Measurements from ENCODE around the gene PARD6B. TPM values are rescaled to one million over a fixed set of nuclear protein-coding genes. Genes with fewer than 3 reads are reported as not detected.
A peak's percentile ranks its signal among the peaks of the same experiment; 100 is the strongest.
"Not testable (repeated sequence)": the region's sequence is repeated elsewhere in the genome, so short reads cannot be mapped to it uniquely, and the experiment has no call there.

The PARD6B gene
- total and polyA plus RNA-seq, 4 donors: 0.92 to 2.6 (median 1.6) TPM

DNA sequence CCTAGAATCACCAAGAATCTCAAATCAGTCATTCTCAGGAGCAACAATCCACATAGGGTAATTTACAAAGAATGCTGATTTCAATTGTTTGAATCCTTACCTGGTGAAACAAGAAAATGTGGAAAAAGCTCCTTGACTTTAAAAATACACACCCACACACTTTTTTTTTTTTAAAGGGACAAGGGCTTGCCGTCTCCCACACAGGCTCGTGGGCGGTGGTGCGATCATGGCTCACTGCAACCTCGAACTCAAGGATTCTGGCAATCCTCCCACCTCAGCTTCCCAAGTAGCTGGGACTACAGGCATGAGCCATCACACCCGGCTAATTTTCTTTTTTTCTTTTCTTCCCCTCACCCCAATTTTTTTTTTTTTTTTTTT lies 30.7 kb downstream of the PARD6B start:
- Histone ChIP-seq H3K4me1 (ENCODE audit: control insufficient read depth in 1 of 2, insufficient read depth in 2 of 2, low read length in 2 of 2) (peaks cover 0 to 2% of the 10 kb centered on the region in 2 donors), H3K27ac (ENCODE audit: low read depth in 1 of 2, low read length in 2 of 2) (no peak overlapping the region), H3K36me3 (ENCODE audit: control insufficient read depth in 1 of 2, insufficient read depth in 2 of 2, low read length in 1 of 2) (no peaks in the 10 kb centered on the region), H3K27me3 (ENCODE audit: control insufficient read depth in 1 of 2, insufficient read depth in 2 of 2, low read length in 1 of 2) (no peaks in the 10 kb centered on the region), H3K4me3 (ENCODE audit: low read length in 2 of 2) (no peak overlapping the region), H3K9me3 (ENCODE audit: control insufficient read depth, low read length) (no peaks in the 10 kb centered on the region)
- WGBS, 2 donors: 58 to 60% methylated on average over 6 of the region's 6 CpGs
- DNase-seq: no peak
- ATAC-seq (ENCODE audit: low FRiP score): no peak
- intact Hi-C loops (cut with DNase I): no loop called here

DNA sequence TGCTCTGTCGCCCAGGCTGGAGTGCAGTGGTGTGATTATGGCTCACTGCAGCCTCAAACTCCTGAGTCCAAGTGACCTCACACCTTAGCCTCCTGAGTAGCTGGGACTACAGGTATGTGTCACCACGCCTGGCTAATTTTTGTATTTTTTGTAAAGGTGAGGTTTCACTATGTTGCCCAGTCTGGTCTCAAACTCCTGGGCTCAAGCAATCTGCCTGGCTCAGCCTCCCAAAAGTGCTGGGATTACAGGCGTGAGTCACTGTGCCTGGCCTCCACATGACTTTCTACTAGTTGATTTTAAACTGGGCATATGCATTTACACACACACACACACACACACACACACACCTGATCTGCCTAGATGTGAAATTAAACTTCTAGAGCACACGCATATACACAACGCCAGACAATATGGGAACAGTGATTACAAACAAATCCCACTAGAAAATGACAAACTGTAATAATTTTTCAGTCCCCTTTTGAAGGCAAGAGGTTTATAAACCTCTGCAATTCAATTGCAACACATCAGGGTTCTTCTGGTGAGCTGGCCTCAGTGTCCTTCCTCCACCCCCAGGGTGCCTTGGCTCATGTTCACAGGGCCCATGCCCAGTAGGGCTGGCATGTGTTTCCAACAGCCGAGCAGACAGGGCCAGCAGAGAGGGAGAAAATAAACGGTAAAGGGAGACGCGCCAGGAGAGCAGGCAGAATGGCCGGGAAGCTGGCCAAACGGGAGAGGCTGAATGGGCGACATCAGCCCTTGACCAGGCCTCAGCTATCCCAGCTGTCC lies 31.2 kb downstream of the PARD6B start:
- peaks cover 0 to 2% of the 10 kb centered on the region in 2 donors for H3K4me1 ChIP-seq (ENCODE audit: control insufficient read depth in 1 of 2, insufficient read depth in 2 of 2, low read length in 2 of 2)
- H3K36me3 ChIP-seq (ENCODE audit: control insufficient read depth in 1 of 2, insufficient read depth in 2 of 2, low read length in 1 of 2): no peaks in the 10 kb centered on the region
- no peak overlapping the region for H3K4me3 ChIP-seq (ENCODE audit: low read length in 2 of 2)
- intact Hi-C loops (cut with DNase I): no loop called here
- H3K27me3 ChIP-seq (ENCODE audit: control insufficient read depth in 1 of 2, insufficient read depth in 2 of 2, low read length in 1 of 2): no peaks in the 10 kb centered on the region
- ATAC-seq (ENCODE audit: low FRiP score) (peak; percentile 85), DNase-seq (peak; percentile 83 to 85)
- 21 to 22% methylated on average over 12 of the region's 12 CpGs for WGBS, 2 donors
- peak overlapping the region in 1 of 2 donors; percentile 50 for H3K27ac ChIP-seq (ENCODE audit: low read depth in 1 of 2, low read length in 2 of 2)
- H3K9me3 ChIP-seq (ENCODE audit: control insufficient read depth, low read length): no peaks in the 10 kb centered on the region

DNA sequence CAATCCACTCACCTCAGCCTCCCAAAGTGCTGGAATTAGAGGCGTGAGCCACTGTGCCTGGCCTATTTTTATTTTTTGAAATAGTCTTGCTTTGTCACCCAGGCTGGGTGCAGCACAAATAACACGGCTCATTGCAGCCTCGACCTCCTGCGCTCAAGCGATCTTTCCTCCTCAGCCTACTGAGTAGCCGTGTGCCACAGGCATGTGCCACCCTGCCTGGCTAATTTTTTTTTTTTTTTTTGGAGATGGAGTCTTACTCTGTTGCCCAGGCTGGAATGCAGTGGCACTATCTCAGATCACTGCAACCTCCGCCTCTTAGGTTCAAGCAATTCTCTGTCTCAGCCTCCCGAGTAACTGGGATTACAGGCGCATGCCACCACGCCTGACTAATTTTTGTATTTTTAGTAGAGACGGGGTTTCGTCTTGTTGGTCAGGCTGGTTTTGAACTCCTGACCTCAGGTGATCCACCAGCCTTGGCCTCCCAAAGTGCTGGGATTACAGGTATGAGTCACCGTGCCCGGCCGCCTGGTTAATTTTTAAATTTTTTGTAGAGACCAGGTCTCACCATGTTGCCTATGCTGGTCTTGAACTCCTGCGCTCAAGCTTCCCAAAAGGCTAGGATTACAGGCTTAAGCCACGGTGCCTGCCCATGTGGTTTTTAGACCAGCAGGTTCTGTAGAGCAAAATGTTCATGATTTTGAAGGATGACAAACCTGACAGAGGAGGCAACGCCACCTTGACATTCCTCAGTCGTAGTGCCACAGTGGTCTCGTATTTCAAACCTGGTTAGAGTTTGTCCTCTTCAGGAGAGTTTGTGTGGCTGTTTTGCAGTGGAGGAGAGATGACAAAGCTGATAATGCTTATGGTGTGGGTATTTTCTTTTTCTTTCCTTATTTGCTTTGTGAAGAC lies 32.4 kb downstream of the PARD6B start:
- ATAC-seq (ENCODE audit: low FRiP score); H3K27me3 ChIP-seq (ENCODE audit: control insufficient read depth in 1 of 2, insufficient read depth in 2 of 2, low read length in 1 of 2); H3K36me3 ChIP-seq (ENCODE audit: control insufficient read depth in 1 of 2, insufficient read depth in 2 of 2, low read length in 1 of 2); H3K27ac ChIP-seq (ENCODE audit: low read depth in 1 of 2, low read length in 2 of 2); H3K4me1 ChIP-seq (ENCODE audit: control insufficient read depth in 1 of 2, insufficient read depth in 2 of 2, low read length in 2 of 2); intact Hi-C loops (cut with DNase I); DNase-seq; H3K9me3 ChIP-seq (ENCODE audit: control insufficient read depth, low read length); H3K4me3 ChIP-seq (ENCODE audit: low read length in 2 of 2): not testable (repeated sequence)
- 88 to 91% methylated on average over 20 of the region's 20 CpGs for WGBS, 2 donors

DNA sequence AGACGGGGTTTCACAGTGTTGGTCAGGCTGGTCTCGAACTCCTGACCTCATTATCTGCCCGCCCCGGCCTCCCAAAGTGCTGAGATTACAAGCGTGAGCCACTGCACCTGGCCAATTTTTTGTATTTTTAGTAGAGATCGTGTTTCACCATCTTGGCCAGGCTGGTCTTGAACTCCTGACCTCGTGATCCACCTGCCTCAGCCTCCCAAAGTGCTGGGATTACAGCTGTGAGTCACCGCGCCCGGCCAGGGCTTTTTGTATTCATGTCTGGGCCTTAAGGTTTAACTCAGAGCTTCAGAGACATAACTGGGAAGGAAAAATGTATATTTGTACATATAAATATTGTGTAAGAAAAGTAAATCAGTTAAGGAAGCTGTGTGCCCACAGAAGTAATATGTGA lies 33.9 kb downstream of the PARD6B start:
- DNase-seq; H3K27ac ChIP-seq (ENCODE audit: low read depth in 1 of 2, low read length in 2 of 2); H3K4me1 ChIP-seq (ENCODE audit: control insufficient read depth in 1 of 2, insufficient read depth in 2 of 2, low read length in 2 of 2); H3K36me3 ChIP-seq (ENCODE audit: control insufficient read depth in 1 of 2, insufficient read depth in 2 of 2, low read length in 1 of 2); H3K9me3 ChIP-seq (ENCODE audit: control insufficient read depth, low read length); intact Hi-C loops (cut with DNase I); ATAC-seq (ENCODE audit: low FRiP score); H3K27me3 ChIP-seq (ENCODE audit: control insufficient read depth in 1 of 2, insufficient read depth in 2 of 2, low read length in 1 of 2); H3K4me3 ChIP-seq (ENCODE audit: low read length in 2 of 2): not testable (repeated sequence)
- 85 to 90% methylated on average over 10 of the region's 10 CpGs for WGBS, 2 donors

DNA sequence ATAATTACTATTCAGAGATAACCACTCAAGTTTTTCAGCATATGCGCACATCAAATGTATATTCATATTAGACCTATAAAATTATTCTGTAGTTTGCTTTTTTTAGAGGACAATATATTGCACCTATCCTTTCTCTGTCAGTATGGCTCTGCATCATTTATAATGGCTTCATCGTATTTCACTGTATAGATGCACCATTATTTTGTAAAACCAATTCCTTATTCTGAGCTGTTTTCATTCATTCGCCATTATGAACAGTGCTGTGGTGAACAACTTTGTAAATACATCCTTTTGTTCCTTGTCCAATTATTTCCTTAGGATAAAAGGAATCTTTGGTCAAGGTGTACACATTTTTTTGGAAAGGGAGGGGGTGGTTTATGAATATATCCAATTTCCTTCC lies 34.3 kb downstream of the PARD6B start:
- no peaks in the 10 kb centered on the region for H3K36me3 ChIP-seq (ENCODE audit: control insufficient read depth in 1 of 2, insufficient read depth in 2 of 2, low read length in 1 of 2)
- ATAC-seq (ENCODE audit: low FRiP score) (no peak), DNase-seq (no peak)
- peaks cover 0 to 2% of the 10 kb centered on the region in 2 donors for H3K4me1 ChIP-seq (ENCODE audit: control insufficient read depth in 1 of 2, insufficient read depth in 2 of 2, low read length in 2 of 2)
- no peaks in the 10 kb centered on the region for H3K9me3 ChIP-seq (ENCODE audit: control insufficient read depth, low read length)
- H3K27ac ChIP-seq (ENCODE audit: low read depth in 1 of 2, low read length in 2 of 2): no peak overlapping the region
- intact Hi-C loops (cut with DNase I): no loop called here
- no peak overlapping the region for H3K4me3 ChIP-seq (ENCODE audit: low read length in 2 of 2)
- 61 to 78% methylated on average over 3 of the region's 3 CpGs for WGBS, 2 donors
- no peaks in the 10 kb centered on the region for H3K27me3 ChIP-seq (ENCODE audit: control insufficient read depth in 1 of 2, insufficient read depth in 2 of 2, low read length in 1 of 2)

DNA sequence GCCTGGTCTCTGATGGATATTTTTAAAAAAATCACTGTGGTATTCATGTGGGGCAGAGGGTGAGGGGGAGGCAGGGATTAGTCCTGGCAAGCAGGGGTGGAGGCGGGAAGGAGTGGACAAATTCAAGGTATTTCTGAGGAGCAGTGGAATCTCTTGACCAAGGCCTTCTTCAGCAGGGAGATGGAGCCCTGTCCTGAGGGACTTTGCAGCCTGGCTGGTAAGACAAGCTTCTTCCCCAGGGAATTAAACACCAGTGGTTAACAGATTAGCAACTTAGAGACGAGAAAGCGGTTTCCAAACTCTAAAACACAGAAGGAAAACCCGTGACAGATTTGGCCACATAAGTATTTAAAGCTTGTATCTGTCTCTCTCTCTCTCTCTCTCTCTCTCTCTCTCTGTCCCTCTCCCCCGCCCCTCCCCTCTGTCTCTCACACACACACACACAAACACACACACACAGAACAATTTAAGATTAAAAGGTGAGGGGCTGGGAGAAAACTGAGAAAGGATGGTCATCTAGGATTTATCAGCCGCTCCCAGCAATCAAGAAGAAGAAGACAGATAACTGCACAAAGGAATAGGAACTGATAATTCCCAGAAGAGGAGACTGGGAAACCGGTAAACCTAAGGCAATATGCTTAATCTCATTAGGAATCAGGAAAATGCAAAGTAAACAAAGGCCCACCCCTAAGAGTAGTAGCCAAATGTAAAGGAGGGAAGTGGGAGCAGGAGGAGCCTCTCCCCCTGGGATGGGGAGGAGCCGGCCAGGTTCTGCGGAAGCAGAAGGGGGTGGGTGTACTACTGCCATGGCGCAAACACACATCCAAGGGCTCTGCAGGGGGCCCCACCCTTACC lies 35.8 kb downstream of the PARD6B start:
- 58 to 65% methylated on average over 7 to 8 of the region's 10 CpGs for WGBS, 2 donors

DNA sequence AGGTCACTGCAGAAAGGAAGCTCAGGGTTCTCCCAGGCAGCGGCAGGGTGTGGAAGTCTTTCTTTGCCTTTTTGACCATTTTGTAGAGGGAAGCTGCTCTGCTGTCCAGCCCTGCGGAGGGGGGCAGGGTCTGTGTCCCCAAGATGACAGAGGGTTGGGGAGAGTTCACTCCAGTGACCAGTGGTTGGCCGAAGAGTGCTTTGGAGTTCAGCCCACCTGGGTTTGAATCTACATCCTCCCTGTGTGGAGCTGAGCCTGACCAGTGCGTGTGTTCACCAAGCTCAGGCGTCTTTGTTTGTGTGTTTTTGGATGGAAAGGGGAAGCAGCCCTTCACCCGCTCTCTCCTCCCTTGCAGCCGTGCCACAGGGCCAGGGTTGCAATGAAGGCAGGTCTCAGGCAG lies 37.6 kb downstream of the PARD6B start:
- H3K36me3 ChIP-seq (ENCODE audit: control insufficient read depth in 1 of 2, insufficient read depth in 2 of 2, low read length in 1 of 2); H3K4me3 ChIP-seq (ENCODE audit: low read length in 2 of 2); H3K27ac ChIP-seq (ENCODE audit: low read depth in 1 of 2, low read length in 2 of 2); H3K27me3 ChIP-seq (ENCODE audit: control insufficient read depth in 1 of 2, insufficient read depth in 2 of 2, low read length in 1 of 2); H3K9me3 ChIP-seq (ENCODE audit: control insufficient read depth, low read length); H3K4me1 ChIP-seq (ENCODE audit: control insufficient read depth in 1 of 2, insufficient read depth in 2 of 2, low read length in 2 of 2); intact Hi-C loops (cut with DNase I): not testable (repeated sequence)
- 70 to 71% methylated on average over 6 to 7 of the region's 7 CpGs for WGBS, 2 donors
- ATAC-seq (ENCODE audit: low FRiP score) (peak; percentile 27), DNase-seq (peak in 1 of 2 donors; percentile 11)

More for the DNA sequence above, 35.8 kb downstream of the PARD6B start:
- H3K4me3 ChIP-seq (ENCODE audit: low read length in 2 of 2); DNase-seq; H3K27ac ChIP-seq (ENCODE audit: low read depth in 1 of 2, low read length in 2 of 2); H3K36me3 ChIP-seq (ENCODE audit: control insufficient read depth in 1 of 2, insufficient read depth in 2 of 2, low read length in 1 of 2); H3K4me1 ChIP-seq (ENCODE audit: control insufficient read depth in 1 of 2, insufficient read depth in 2 of 2, low read length in 2 of 2); ATAC-seq (ENCODE audit: low FRiP score); intact Hi-C loops (cut with DNase I); H3K27me3 ChIP-seq (ENCODE audit: control insufficient read depth in 1 of 2, insufficient read depth in 2 of 2, low read length in 1 of 2); H3K9me3 ChIP-seq (ENCODE audit: control insufficient read depth, low read length): not testable (repeated sequence)

DNA sequence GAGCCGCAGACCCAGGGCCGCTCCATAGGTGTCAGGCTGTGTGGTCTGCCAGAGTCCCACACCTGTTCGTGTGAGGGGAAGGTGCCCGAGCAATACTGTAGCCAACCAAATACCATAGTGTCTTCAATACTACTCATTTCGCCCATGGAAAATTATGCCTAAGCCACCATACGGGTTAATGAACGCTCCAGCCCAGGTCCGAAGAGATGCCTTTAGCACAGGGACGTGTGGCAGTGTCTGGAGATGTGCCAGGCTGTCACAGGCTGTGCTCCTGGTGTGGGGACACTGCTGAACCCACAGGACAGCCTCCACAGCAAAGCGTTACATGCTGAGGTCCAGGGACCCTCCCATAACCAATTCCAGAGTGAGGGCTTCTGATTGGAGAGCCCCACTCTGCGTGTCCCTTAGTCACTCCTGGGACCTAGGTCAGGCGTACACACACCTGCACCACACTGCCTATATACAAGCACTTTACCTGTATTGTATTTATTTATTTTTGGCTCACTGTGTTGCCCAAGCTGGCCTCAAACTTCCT lies 38.2 kb downstream of the PARD6B start:
- ATAC-seq (ENCODE audit: low FRiP score): peak; percentile 16
- DNase-seq: peak in 1 of 2 donors; percentile 28
- H3K4me3 ChIP-seq (ENCODE audit: low read length in 2 of 2): not testable (repeated sequence)

More for the DNA sequence above, 38.2 kb downstream of the PARD6B start:
- H3K4me1 ChIP-seq (ENCODE audit: control insufficient read depth in 1 of 2, insufficient read depth in 2 of 2, low read length in 2 of 2); intact Hi-C loops (cut with DNase I); H3K9me3 ChIP-seq (ENCODE audit: control insufficient read depth, low read length); H3K27ac ChIP-seq (ENCODE audit: low read depth in 1 of 2, low read length in 2 of 2); H3K27me3 ChIP-seq (ENCODE audit: control insufficient read depth in 1 of 2, insufficient read depth in 2 of 2, low read length in 1 of 2); H3K36me3 ChIP-seq (ENCODE audit: control insufficient read depth in 1 of 2, insufficient read depth in 2 of 2, low read length in 1 of 2): not testable (repeated sequence)
- WGBS, 2 donors: 83 to 84% methylated on average over 11 of the region's 12 CpGs

Measured in aorta (tissue), 5 donors.